GM23248 (cell line): ENCODE results near the gene HCN1.

Experiments used
- EZH2 ChIP-seq: fragments of 200-600 bp; sonication (generic); IDR thresholded peaks from 2 replicates; pipeline ENCODE4 v1.6.1; 2018; ENCODE audit warnings: antibody characterized with exemption, mild to moderate bottlenecking; ENCODE audit not compliant: insufficient read depth, poor library complexity, severe bottlenecking
- EZH2phosphoT487 ChIP-seq: fragments of 200-600 bp; sonication (generic); IDR thresholded peaks from 2 replicates; pipeline ENCODE4 v1.6.1; 2018; ENCODE audit warnings: antibody characterized with exemption, moderate library complexity, mild to moderate bottlenecking, low read depth; ENCODE audit not compliant: insufficient read depth

DNA sequence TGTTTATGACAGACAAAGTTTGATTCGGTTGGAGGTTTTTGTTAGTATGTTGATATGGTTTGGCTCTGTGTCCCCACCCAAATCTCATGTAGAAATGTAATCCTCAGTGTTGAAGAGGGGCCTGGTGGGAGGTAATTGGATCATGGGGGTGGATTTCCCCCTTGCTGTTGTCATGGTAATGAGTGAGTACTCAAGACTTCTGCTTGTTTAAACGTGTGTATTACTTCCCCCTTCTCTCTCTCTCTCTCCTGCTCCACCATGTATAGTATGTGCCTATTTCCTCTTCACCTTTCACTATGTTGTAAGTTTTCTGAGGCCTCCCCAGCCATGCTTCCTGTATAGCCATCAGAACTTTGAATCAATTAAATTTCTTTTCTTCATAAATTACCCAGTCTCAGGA, 415.1 kb downstream of the HCN1 start:
- TF ChIP-seq EZH2phosphoT487 (no peak), EZH2 (no peak)
